HG02943 (cell line): ENCODE data around the gene CSPG4.
"Not testable (repeated sequence)": the region's sequence is repeated elsewhere in the genome, so short reads cannot be mapped to it uniquely, and the experiment has no call there.

Experiments used
- ATAC-seq: cut with Tn5 transposase; IDR thresholded peaks from one replicate; pipeline ENCODE4 v1.9.1; 2021; ENCODE audit warnings: mild to moderate bottlenecking, low read depth, moderate library complexity; ENCODE audit not compliant: unreplicated experiment

Gene CSPG4

DNA sequence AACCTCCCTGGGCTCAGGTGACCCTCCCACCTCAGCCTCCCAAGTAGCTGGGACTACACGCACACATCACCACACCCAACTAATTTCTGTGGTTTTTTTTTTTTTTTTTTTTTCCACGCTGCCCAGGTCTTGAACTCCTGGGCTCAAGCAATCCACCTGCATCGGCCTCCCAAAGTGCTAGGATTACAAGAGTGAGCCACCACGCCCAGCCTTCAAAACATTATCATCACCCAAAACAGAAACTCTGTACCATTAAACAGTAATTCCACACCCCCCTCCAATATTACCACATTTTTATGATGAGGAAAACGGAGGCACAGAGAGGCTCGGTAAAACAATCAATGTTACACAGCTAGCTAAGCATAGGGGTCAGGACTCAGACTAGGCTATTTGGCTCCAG is 76.6 kb downstream of the CSPG4 start:
- no peak for ATAC-seq

DNA sequence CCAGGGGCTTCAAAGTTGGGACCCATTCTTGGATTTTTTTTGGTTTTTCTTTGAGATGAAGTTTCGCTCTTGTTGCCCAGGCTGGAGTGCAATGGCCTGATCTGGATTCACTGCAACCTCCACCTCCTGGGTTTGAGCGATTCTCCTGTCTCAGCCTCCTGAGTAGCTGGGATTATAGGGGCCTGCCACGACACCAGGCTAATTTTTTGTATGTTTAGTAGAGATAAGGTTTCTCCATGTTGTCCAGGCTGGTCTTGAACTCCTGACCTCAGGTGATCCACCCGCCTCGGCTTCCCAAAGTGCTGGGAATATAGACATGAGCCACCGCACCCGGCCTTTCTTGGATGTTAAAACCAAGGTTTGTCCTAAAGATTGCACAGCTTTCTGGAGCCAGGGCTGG is 78.7 kb downstream of the CSPG4 start:
- not testable (repeated sequence) for ATAC-seq

DNA sequence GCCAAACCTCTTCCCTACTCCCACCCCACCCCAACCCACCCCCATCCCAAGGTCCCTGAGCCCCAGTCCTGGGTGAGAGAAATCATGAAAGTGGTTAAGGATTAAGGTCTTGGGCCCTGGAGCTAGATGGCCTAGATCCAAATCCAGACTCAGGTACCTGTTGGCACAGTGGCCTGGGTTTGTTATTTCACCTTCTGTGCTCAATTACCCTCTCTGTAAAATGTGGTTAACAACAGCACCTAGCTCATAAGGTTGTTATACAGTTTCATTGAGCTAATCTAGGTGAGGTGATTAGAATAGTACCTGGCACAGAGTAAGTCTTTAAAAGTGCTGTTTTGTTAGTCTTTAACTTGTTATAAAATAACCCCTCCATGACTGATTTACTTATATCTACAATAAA is 80.7 kb downstream of the CSPG4 start:
- ATAC-seq: no peak

DNA sequence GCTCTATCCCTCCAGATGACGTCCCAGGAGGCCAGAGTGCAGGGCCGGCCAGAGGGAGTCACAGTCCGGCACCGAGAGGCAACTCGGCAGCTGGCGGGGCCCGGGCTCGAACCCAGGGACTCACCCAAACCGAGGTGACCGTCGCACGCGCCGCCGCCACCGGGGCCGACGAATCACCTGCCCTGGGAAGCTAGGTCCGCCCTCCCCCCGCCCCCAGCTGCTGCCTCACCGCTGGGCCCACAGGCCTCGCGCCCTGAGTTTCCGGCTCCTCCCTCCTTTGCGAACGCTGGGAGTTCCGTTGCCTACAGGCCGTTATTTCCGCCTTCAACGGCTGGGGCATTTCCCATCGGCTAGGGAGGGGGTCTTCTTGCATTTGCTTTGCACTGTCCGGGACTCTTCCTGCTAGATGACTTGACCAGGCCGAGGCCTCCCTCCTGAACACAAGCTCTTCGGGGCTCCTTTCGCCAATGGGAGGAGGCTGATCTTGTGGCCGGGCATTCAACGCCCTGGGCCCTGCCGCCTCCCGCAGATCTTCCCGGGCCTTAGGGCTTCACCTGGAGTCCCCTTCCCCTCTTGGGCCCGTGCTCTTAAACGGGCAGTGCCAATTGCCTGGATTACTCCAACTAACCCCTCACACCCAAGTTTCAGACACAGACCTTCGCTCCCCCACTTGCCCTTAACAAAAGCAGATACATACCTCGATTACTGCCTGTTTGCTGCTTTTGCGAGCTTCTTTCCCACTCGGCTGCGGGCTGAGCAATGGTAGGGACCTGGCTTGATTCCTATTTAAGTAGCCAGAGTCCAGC is 86.9 kb downstream of the CSPG4 start, which contains the start of gene SNUPN:
Gene SNUPN, minus strand, starts transcription at position 184 of the 806 bp plus-strand sequence. CDS start 4,674 bp downstream, outside the sequence.
- ATAC-seq: peak; percentile 79
